Upper lobe of left lung (tissue), 4 donors: ENCODE measurements around the gene SMCO4.

Experiments
- CTCF ChIP-seq, 6 experiments: fragments of 450-650 bp in 4 of 6; fragments of 200-600 bp in 2 of 6; sonication (generic) in 2 of 6; IDR thresholded peaks; one replicate each; pipeline ENCODE4 v1.5.1; 2016 to 2019; ENCODE audit warnings: antibody characterized with exemption in 6 of 6
- POLR2A ChIP-seq, 4 donors: fragments of 450-650 bp; IDR thresholded peaks; one replicate each; pipeline ENCODE4 v1.5.1; 2016 to 2017; ENCODE audit warnings: antibody characterized with exemption in 4 of 4, mild to moderate bottlenecking in 2 of 4
- POLR2AphosphoS5 ChIP-seq, 2 donors: sonication (generic); formaldehyde crosslinking; IDR thresholded peaks; one replicate each; pipeline ENCODE4 v1.5.1; 2017; ENCODE audit warnings: antibody characterized with exemption in 2 of 2

GRCh38 chr11:93583490-93583889 lies 40.3 kb upstream of the SMCO4 start:
- TF ChIP-seq CTCF (IDR thresholded peaks at IDR 0.05) (no peak), POLR2AphosphoS5 (IDR thresholded peaks at IDR 0.05) (no peak), POLR2A (IDR thresholded peaks at IDR 0.05) (no peak)
